GM12801 (cell line): ENCODE data around the gene SELL.

ENCODE experiments used
- TF ChIP-seq, protein P1 (sequence below): IDR thresholded peaks from one replicate; pipeline ENCODE4 v1.5.1; 2011; ENCODE audit warnings: control low read depth; ENCODE audit not compliant: insufficient read length; ENCODE audit errors: extremely low read depth

SELL gene

DNA sequence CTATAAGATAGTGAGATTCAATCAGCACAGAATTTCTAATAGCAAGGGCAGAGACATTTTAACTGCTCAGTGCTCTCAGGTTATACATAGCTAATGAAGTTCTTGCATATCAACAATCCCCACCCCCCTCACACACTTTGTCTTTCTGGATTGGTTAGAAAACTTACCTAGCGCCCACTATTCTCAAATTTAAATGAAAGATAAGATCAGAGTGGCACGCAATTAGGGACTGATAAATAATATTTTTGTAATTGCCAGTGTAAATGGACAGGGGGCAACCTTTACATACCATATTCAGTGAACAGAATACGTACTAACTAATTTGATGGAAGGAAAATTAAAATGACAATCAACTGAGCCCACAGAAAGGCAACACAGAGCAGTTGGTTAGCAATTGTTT, 11.7 kb downstream of the SELL start:
- TF ChIP-seq, protein P1, sequence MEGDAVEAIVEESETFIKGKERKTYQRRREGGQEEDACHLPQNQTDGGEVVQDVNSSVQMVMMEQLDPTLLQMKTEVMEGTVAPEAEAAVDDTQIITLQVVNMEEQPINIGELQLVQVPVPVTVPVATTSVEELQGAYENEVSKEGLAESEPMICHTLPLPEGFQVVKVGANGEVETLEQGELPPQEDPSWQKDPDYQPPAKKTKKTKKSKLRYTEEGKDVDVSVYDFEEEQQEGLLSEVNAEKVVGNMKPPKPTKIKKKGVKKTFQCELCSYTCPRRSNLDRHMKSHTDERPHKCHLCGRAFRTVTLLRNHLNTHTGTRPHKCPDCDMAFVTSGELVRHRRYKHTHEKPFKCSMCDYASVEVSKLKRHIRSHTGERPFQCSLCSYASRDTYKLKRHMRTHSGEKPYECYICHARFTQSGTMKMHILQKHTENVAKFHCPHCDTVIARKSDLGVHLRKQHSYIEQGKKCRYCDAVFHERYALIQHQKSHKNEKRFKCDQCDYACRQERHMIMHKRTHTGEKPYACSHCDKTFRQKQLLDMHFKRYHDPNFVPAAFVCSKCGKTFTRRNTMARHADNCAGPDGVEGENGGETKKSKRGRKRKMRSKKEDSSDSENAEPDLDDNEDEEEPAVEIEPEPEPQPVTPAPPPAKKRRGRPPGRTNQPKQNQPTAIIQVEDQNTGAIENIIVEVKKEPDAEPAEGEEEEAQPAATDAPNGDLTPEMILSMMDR, result no peak

DNA sequence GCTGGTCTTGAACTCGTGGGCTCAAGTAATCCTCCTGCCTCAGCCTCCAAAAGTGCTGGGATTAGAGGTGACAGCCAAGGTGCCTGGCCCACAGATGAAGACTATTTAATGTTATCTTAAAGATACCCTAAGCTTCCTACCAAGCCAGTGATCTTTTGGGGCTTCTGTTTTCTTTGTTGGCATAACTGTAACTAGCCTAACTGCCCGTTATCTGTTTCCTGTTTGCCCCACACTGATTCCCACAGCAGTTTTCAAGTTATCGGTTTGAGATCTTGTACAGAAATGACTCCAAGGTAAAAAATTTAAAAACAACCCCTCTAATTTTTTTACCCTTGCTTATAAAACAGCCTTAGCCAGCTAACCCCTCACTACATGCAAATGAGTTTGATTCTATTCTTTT, 12.4 kb downstream of the SELL start:
- TF ChIP-seq, protein P1, result no peak

DNA sequence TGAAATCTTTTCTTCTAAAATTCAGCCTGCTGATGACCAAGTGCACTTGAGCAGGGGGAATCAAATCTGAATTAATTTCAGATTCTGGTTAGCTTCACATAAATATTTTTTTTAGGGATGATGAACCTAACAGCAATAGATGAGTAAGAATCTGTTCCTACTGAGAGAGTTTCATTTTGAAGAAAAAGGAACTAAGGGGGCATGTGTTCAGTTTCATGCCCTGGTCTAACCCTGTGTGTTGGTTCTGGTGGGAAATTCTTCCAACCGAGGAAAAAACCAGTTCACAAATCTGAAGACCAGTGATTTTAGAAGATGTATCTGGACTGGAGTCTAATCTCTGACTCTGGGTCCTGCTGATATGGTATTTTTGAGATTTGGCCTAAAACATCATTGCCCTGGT, 13.7 kb downstream of the SELL start:
- TF ChIP-seq, protein P1, result no peak

DNA sequence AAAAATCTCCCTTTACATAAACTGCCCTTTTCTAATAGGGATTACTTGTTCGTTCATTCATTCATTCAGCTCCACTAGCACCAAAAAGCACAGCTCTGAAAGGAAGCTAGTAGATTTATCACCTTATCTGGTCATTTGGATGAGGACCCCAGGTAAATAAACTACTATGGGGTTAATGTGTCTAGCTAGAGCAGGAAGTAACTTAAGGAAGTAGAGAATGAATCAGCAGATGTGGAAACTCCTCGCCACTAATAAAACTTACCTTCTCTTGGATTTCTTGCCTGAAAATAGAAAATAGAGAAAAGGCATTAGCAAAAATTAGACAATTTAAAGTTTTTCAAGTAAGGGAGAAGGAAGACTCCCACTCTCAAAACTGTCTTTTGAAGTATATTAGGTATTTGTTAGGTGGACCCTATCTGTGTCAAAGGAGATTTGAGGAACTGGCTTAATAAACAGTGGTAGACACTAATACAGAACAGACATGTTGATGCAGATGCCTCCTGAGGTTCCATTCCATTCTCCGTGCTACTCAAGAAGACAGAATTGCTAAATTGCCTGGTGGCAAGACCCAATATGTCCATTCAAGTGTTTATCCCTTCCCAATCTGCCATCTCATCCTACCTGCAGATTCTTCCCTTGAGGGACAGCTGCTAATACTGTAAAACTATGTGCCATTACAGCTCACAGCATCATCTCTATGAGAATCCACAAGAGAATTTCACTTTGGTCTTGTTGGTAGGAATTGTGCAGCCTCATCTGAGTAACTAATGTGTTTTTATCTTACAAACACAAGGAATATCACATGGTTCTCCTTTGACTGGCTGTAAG, 14.9 kb downstream of the SELL start:
- TF ChIP-seq, protein P1, result no peak

DNA sequence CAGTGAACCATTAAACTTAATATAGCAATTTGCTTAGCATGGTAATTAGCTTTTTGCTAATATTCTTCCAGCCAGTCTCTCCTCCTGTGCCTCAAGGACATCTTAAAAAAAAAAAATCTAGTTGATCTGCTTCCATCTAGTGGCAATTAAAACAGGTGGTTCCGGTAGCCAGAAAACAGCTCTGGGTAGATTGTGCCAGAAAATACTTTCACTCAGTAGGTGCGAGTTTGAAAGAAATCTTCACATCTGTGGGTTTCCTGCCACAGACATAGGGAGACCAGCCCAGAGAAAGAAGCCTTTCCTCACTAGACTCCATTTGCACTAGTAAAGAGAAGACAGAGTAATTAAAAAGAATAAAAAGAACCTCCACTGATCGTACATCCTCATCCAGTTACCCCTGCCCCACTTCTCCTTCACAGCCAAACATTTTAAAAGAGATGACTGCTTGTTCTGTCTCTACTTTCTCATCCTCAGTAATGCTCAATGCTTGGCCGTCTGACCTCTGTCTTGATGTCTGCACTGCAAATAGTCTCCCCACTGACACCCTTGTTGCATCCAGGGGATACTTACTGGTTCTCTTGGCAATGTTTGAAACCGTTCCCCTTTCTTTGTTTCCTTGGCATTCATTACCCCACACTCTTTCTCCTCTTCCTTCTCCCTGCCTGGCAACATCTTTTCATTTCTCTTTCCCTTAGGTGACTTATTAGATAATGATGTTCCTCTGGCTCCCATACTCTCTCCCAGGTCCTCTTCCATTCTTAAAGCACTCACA, 16.9 kb downstream of the SELL start:
- TF ChIP-seq, protein P1, result no peak

DNA sequence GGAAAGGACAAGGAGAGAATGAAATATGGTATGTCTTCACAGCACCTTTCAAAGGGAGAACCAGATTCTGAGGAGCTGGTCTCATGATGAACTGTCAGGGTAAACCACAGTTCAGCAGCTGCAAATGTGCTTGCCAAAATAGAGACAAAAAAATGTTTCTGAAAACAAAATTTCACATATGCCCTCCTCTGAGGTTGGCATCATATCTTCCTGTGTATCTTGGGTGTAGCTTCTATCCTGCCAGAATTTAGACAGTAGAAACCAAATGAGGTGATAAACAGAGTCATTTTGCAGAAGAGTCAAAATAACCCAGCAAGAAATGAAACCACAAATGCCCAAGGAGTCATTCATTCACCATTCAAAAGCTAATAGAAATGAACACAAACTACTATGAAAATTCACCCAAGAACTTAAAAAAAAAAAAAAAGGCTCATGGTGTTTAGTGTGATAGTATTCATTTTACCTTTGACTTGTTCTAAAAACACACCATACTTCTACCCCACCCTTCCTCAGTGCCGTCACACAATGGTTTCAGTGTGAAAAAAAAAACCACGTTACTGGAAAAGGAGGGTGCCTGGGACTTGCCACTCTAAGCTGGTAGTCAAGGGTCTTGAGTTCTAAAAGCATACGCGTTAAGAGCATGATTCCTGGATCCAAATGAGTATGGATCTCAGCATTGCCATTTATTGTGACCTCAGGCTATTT, 18.5 kb downstream of the SELL start:
- TF ChIP-seq, protein P1, result no peak

DNA sequence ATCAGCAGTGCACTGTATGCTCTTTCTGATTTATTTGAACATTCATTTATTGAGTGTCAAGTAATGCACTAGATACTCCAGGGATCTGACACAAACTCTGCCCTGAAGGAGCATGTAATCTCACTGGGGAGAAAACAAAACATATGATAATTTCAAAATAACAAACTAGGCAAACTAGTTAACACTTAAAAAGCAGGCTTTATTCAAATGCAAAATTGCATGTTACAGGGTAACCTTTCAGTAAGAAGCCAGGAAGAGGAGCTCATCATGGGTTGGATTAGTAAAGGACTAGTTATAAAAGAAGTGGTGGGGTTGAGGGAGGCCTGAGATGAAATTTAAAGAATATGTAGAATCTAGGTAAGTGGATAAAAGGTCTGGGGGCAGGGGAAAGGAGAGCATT, 20.9 kb downstream of the SELL start:
- TF ChIP-seq, protein P1, result no peak
